H1 (cell line): Measurements from ENCODE around the gene MYO1F. TPM values are rescaled to one million over a fixed set of nuclear protein-coding genes. Genes with fewer than 3 reads are reported as not detected.

Experiments used
- CTCF ChIA-PET: fragments of 300-600 bp; sonication (Branson Sonifier 250); formaldehyde crosslinking; loops from one replicate; lab custom pipeline; 2021; ENCODE audit not compliant: partially characterized antibody; lab: Charles Lee
- POLR2A ChIA-PET: fragments of 300-600 bp; sonication (Branson Sonifier 250); formaldehyde crosslinking; loops from one replicate; lab custom pipeline; 2021; ENCODE audit warnings: inconsistent platforms; ENCODE audit not compliant: partially characterized antibody; lab: Charles Lee
- DNase-seq, 2 experiments: peaks; one replicate each; pipeline versions ENCODE4 v3.0.0 to v3.0.0-alpha.2; 2010 to 2022; ENCODE audit warnings: low spot score in 2 of 2, low read depth in 1 of 2, mixed read lengths in 1 of 2
- FAIRE-seq: peaks from 2 replicates; lab custom pipeline; 2011; peaks lifted over from hg19 to GRCh38; lab: Jason Lieb, UNC
- H2AFZ ChIP-seq: 2 replicates; pipeline ENCODE4 v1.8.1; 2012; ENCODE audit warnings: low read length, inconsistent platforms
- H2AK5ac ChIP-seq: 2 replicates; pipeline ENCODE4 v1.6.1; 2013; ENCODE audit warnings: low read depth, low read length
- H2BK120ac ChIP-seq: replicated peaks from 2 replicates; pipeline ENCODE3; 2013; ENCODE audit warnings: low read depth, low read length, inconsistent platforms
- H2BK12ac ChIP-seq: 2 replicates; pipeline ENCODE4 v1.6.1; 2013; ENCODE audit warnings: low read depth, low read length
- H2BK15ac ChIP-seq: 2 replicates; pipeline ENCODE4 v1.6.1; 2013; ENCODE audit warnings: low read length
- H2BK20ac ChIP-seq: 2 replicates; pipeline ENCODE4 v1.6.1; 2013; ENCODE audit warnings: low read length
- H2BK5ac ChIP-seq: 2 replicates; pipeline ENCODE4 v1.6.1; 2013; ENCODE audit warnings: low read depth, low read length
- H3K14ac ChIP-seq: 2 replicates; pipeline ENCODE4 v1.6.1; 2013; ENCODE audit warnings: inconsistent platforms; ENCODE audit not compliant: insufficient read length
- H3K18ac ChIP-seq: 2 replicates; pipeline ENCODE4 v1.6.1; 2013; ENCODE audit warnings: low read length; ENCODE audit errors: extremely low read depth
- H3K23ac ChIP-seq: 2 replicates; pipeline ENCODE4 v1.6.1; 2013; ENCODE audit warnings: inconsistent platforms; ENCODE audit not compliant: insufficient read length
- H3K23me2 ChIP-seq: 2 replicates; pipeline ENCODE4 v1.6.1; 2013; ENCODE audit warnings: low read depth, low read length
- H3K27ac ChIP-seq: 2 replicates; pipeline ENCODE4 v1.6.1; 2011; ENCODE audit warnings: low read depth, low read length, inconsistent platforms
- H3K27me3 ChIP-seq, 4 experiments: replicated peaks in 1 of 4; 1 replicate in 1 of 4; 2 replicates in 3 of 4; pipeline versions ENCODE4 v1.6.1 to v1.8.1; 2011 to 2013; ENCODE audit warnings: low read length in 3 of 4, mild to moderate bottlenecking in 3 of 4, inconsistent platforms in 2 of 4, mixed read lengths in 2 of 4, moderate library complexity in 1 of 4; ENCODE audit not compliant: control insufficient read depth in 3 of 4, insufficient read depth in 3 of 4; ENCODE audit errors: extremely low read depth in 1 of 4
- H3K36me3 ChIP-seq, 4 experiments: 2 replicates each; pipeline versions ENCODE4 v1.6.1 to v1.8.1; 2011 to 2013; ENCODE audit warnings: mild to moderate bottlenecking in 4 of 4, low read length in 3 of 4, moderate library complexity in 2 of 4, control low read depth in 1 of 4, inconsistent platforms in 1 of 4; ENCODE audit not compliant: insufficient read depth in 4 of 4, control insufficient read depth in 2 of 4
- H3K4ac ChIP-seq: replicated peaks from 2 replicates; pipeline ENCODE3; 2013; ENCODE audit warnings: low read length, low read depth, mixed read lengths, inconsistent platforms; ENCODE audit not compliant: insufficient read length
- H3K4me1 ChIP-seq, 4 experiments: replicated peaks in 1 of 4; 1 replicate in 1 of 4; 2 replicates in 3 of 4; pipeline versions ENCODE4 v1.6.1 to v1.8.1; 2011 to 2013; ENCODE audit warnings: low read length in 3 of 4, inconsistent platforms in 2 of 4, mixed read lengths in 1 of 4; ENCODE audit not compliant: insufficient read depth in 4 of 4, control insufficient read depth in 3 of 4
- H3K4me2 ChIP-seq, 2 experiments: 2 replicates each; pipeline versions ENCODE4 v1.6.1 to v1.8.1; 2011 to 2013; ENCODE audit warnings: low read depth in 2 of 2, low read length in 2 of 2, control low read depth in 1 of 2, inconsistent platforms in 1 of 2, mild to moderate bottlenecking in 1 of 2; ENCODE audit not compliant: insufficient read depth in 1 of 2
- H3K4me3 ChIP-seq, 4 experiments: fragments of 200-600, 300-600 bp in 1 of 4; sonication (generic), shearing (Covaris generic), sonication (Bioruptor Twin) in 1 of 4; 2 replicates each; pipeline versions ENCODE4 v1.5.1 to v1.8.1; 2011 to 2016; ENCODE audit warnings: low read length in 4 of 4, low read depth in 3 of 4, control low read depth in 2 of 4, inconsistent platforms in 2 of 4, mild to moderate bottlenecking in 2 of 4, mixed read lengths in 1 of 4, moderate library complexity in 1 of 4; ENCODE audit not compliant: insufficient read depth in 2 of 4; ENCODE audit errors: extremely low read depth in 1 of 4
- H3K56ac ChIP-seq: replicated peaks from 2 replicates; pipeline ENCODE3; 2013; ENCODE audit warnings: low read depth, mild to moderate bottlenecking, mixed read lengths, low read length, inconsistent platforms; ENCODE audit not compliant: insufficient read length
- H3K79me1 ChIP-seq: 2 replicates; pipeline ENCODE4 v1.6.1; 2013; ENCODE audit warnings: low read depth, low read length, control low read depth
- H3K79me2 ChIP-seq, 2 experiments: 2 replicates each; pipeline versions ENCODE4 v1.6.1 to v1.8.1; 2012 to 2013; ENCODE audit warnings: low read length in 2 of 2, mild to moderate bottlenecking in 2 of 2, inconsistent platforms in 1 of 2; ENCODE audit not compliant: insufficient read depth in 2 of 2, control insufficient read depth in 1 of 2
- H3K9ac ChIP-seq, 4 experiments: replicated peaks in 1 of 4; 1 replicate in 1 of 4; 2 replicates in 3 of 4; pipeline versions ENCODE4 v1.6.1 to v1.8.1; 2011 to 2013; ENCODE audit warnings: low read depth in 3 of 4, low read length in 3 of 4, control low read depth in 2 of 4, mild to moderate bottlenecking in 2 of 4, moderate library complexity in 2 of 4, inconsistent platforms in 1 of 4; ENCODE audit errors: extremely low read depth in 1 of 4
- H3K9me3 ChIP-seq, 2 experiments: 2 replicates each; pipeline versions ENCODE4 v1.6.1 to v1.8.1; 2012 to 2013; ENCODE audit warnings: mild to moderate bottlenecking in 2 of 2, moderate library complexity in 2 of 2, control low read depth in 1 of 2, inconsistent platforms in 1 of 2, low read depth in 1 of 2, low read length in 1 of 2, mixed read lengths in 1 of 2; ENCODE audit not compliant: insufficient read depth in 2 of 2
- H4K20me1 ChIP-seq, 2 experiments: replicated peaks in 1 of 2; 2 replicates each; pipeline versions ENCODE3 to v1.8.1; 2011 to 2013; ENCODE audit warnings: inconsistent platforms in 2 of 2, low read length in 2 of 2, mild to moderate bottlenecking in 1 of 2; ENCODE audit not compliant: insufficient read depth in 2 of 2, control insufficient read depth in 1 of 2
- H4K5ac ChIP-seq: 2 replicates; pipeline ENCODE4 v1.6.1; 2013; ENCODE audit warnings: low read length, low read depth, mixed read lengths, inconsistent platforms; ENCODE audit not compliant: insufficient read length
- H4K8ac ChIP-seq: 2 replicates; pipeline ENCODE4 v1.8.0; 2013; ENCODE audit warnings: mild to moderate bottlenecking, moderate library complexity, low read length, inconsistent platforms; ENCODE audit not compliant: insufficient read depth; ENCODE audit errors: extremely low read depth
- H4K91ac ChIP-seq: replicated peaks from 2 replicates; pipeline ENCODE3; 2013; ENCODE audit warnings: low read length, mixed read lengths, inconsistent platforms; ENCODE audit not compliant: insufficient read length
- ASH2L ChIP-seq: fragments of 200-600, 300-600 bp; sonication (generic); IDR thresholded peaks from one replicate; pipeline ENCODE4 v1.7.1; 2017; ENCODE audit warnings: low read length
- BACH1 ChIP-seq: IDR thresholded peaks from 2 replicates; pipeline ENCODE4 v1.6.1; 2012; ENCODE audit warnings: low read length, improper control_type of control experiment
- CBX5 ChIP-seq: fragments of 300-800, 300-1000 bp; sonication (generic); IDR thresholded peaks from 2 replicates; pipeline ENCODE4 v1.7.1; 2016; ENCODE audit warnings: antibody characterized with exemption, low read length, low read depth
- CHD2 ChIP-seq: IDR thresholded peaks from 2 replicates; pipeline ENCODE4 v1.6.1; 2012; ENCODE audit warnings: low read length, improper control_type of control experiment
- FOSL1 ChIP-seq: IDR thresholded peaks from 2 replicates; pipeline ENCODE4 v1.6.1; 2011; ENCODE audit warnings: mild to moderate bottlenecking, low read depth, low read length, moderate library complexity; ENCODE audit not compliant: insufficient read depth
- HDAC6 ChIP-seq: IDR thresholded peaks from one replicate; pipeline ENCODE4 v1.7.1; 2012; ENCODE audit warnings: low read depth, mild to moderate bottlenecking, inconsistent platforms, low read length, moderate library complexity
- POU5F1 ChIP-seq: IDR thresholded peaks from 2 replicates; pipeline ENCODE4 v1.6.1; 2011; ENCODE audit warnings: low read depth, mild to moderate bottlenecking, low read length, moderate library complexity
- RAD21 ChIP-seq, 2 experiments: IDR thresholded peaks in 1 of 2; conservative IDR thresholded peaks in 1 of 2; 2 replicates each; pipeline ENCODE4 v1.6.1; 2011; ENCODE audit warnings: low read depth in 2 of 2, low read length in 2 of 2, improper control_type of control experiment in 1 of 2, inconsistent platforms in 1 of 2, mild to moderate bottlenecking in 1 of 2, moderate library complexity in 1 of 2
- SIRT6 ChIP-seq: IDR thresholded peaks from one replicate; pipeline ENCODE4 v1.7.1; 2012; ENCODE audit warnings: low read length, inconsistent platforms
- SRF ChIP-seq: IDR thresholded peaks from 2 replicates; pipeline ENCODE4 v1.6.1; 2011; ENCODE audit warnings: mild to moderate bottlenecking, low read depth, low read length, moderate library complexity
- SUZ12 ChIP-seq: fragments of 200-600 bp; sonication (generic); IDR thresholded peaks from 2 replicates; pipeline ENCODE4 v1.6.1; 2012; ENCODE audit warnings: mild to moderate bottlenecking, inconsistent platforms, low read length, moderate library complexity, mixed read lengths
- TAF7 ChIP-seq: optimal IDR thresholded peaks from 2 replicates; pipeline ENCODE3; 2011; ENCODE audit warnings: low read depth, mild to moderate bottlenecking, inconsistent platforms, low read length, moderate library complexity, borderline replicate concordance
- TBP ChIP-seq: IDR thresholded peaks from 2 replicates; pipeline ENCODE4 v1.6.1; 2011; ENCODE audit warnings: low read depth, low read length, improper control_type of control experiment
- WGBS, 2 experiments: shearing (Covaris generic) in 1 of 2; methylation state at CpG; one replicate each; pipeline versions ENCODE4 v1.1.6 to v1.1.7; 2013 to 2015; ENCODE audit warnings: low lambda C conversion rate in 2 of 2, mixed read lengths in 2 of 2, inconsistent platforms in 1 of 2, low coverage in 1 of 2, missing lambda C conversion rate in 1 of 2; ENCODE audit not compliant: insufficient replicate concordance in 2 of 2, insufficient coverage in 1 of 2, insufficient read length in 1 of 2; ENCODE audit errors: extremely low coverage in 1 of 2, missing lambda C conversion rate in 1 of 2; 5-methylcytosine and 5-hydroxymethylcytosine counted together
- polyA plus RNA-seq, 7 experiments: library from polyadenylated mRNA; depleted of rRNA in 3 of 7; stranded (reverse) in 5 of 7; unstranded in 2 of 7; fragments of >200 nt in 5 of 7; fragments of 200-250 nt in 2 of 7; gene quantifications; 1 replicate in 5 of 7; 2 replicates in 1 of 7; 4 replicates in 1 of 7; pipeline versions ENCODE4 v1.2.1 to v1.2.3, GENCODE V29; 2011 to 2013; ENCODE audit warnings: missing spikeins in 2 of 7, mixed read lengths in 2 of 7
- total RNA-seq: library from RNA; stranded (reverse); fragmentation: NEBNext Ultra II Directional; extraction: Animal tissue kit (Norgen Biotek cat#: 25700); gene quantifications from 2 replicates; pipeline ENCODE4 v1.2.1, GENCODE V29; 2021

MYO1F gene
- total and polyA plus RNA-seq, 2 of the 8 experiments (the other 6 are each of a cell fraction or from before 2014, with no cell fraction given): 1.4 to 4.6 TPM

DNA sequence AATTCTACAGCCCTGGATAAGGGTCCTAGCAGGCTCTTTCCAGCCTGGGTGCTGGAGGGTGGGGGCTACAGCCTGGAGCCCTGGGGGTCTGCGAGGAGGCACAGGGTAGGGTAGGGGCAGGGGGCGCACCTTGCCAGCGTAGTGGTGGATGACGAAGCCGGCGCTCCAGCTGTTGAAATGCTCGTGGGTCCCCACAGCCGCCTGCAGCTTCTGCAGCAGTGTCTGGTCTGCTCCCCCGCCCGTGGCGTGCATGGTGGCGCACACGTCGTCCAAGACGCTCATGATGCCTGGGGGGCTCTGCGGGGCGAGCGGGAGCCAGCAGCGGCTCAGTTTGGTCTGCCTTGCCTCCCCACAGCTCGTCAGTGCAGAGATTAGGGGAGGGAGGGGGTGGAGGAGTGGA, 33.1 kb downstream of the MYO1F start:
- Histone ChIP-seq H3K14ac (no peak overlapping the region), H3K56ac (no peak overlapping the region), H4K8ac (no peak overlapping the region; the same call in 1 of the 2 replicates), H3K79me1 (no peaks in the 10 kb centered on the region), H3K4me3 (no peak overlapping the region), H2BK12ac (no peak overlapping the region), H2AFZ (no peak overlapping the region), H3K23ac (no peak overlapping the region), H3K9ac (no peak overlapping the region), H3K4me1 (no peaks in the 10 kb centered on the region), H2AK5ac (no peak overlapping the region), H2BK120ac (no peak overlapping the region), H2BK15ac (no peak overlapping the region), H3K23me2 (no peaks in the 10 kb centered on the region), H4K5ac (no peak overlapping the region), H2BK20ac (no peak overlapping the region), H3K27ac (no peak overlapping the region), H2BK5ac (no peak overlapping the region), H3K79me2 (no peaks in the 10 kb centered on the region), H3K9me3 (no peaks in the 10 kb centered on the region), H3K27me3 (no peaks in the 10 kb centered on the region), H3K4ac (no peak overlapping the region), H4K20me1 (no peaks in the 10 kb centered on the region), H3K36me3 (peaks cover 0 to 3% (median 0%) of the 10 kb centered on the region in 4 experiments; a peak in 1 of 8 replicates), H4K91ac (no peak overlapping the region), H3K18ac (no peak overlapping the region), H3K4me2 (no peak overlapping the region)
- ChIA-PET POLR2A (no interaction called here), CTCF (interaction anchor here (0.7 to 1.4 kb wide), 3 partner anchors 19 to 71 kb away, joined by 3 read pairs; no protein-coding TSS in a partner anchor)
- FAIRE-seq (no peak), DNase-seq (no peak)
- WGBS, 2 experiments: 91% methylated on average over 20 of the region's 20 CpGs; no CpG with 5 or more reads in 1 of the 2 experiments
- TF ChIP-seq SIRT6: no peak
- TF ChIP-seq RAD21 (IDR thresholded peaks at IDR 0.05 in 1 of 2, conservative IDR thresholded peaks at IDR 0.05 in 1 of 2; ENCODE audit: low read depth in 2 of 2, low read length in 2 of 2): no peak
- no peak for TF ChIP-seq SRF
- no peak for TF ChIP-seq TAF7
- no peak for TF ChIP-seq CHD2
- TF ChIP-seq TBP: no peak
- TF ChIP-seq CBX5: no peak
- TF ChIP-seq HDAC6: no peak
- no peak for TF ChIP-seq BACH1
- TF ChIP-seq SUZ12: no peak
- no peak for TF ChIP-seq POU5F1
- no peak for TF ChIP-seq ASH2L
- no peak for TF ChIP-seq FOSL1
